CD4-positive, alpha-beta T cell treated with Interleukin-4 for 1 hour (primary cell): ENCODE measurements around the gene NEU4.

Source experiments
- DNase-seq, 2 donors: peaks; one replicate each; pipeline ENCODE4 v3.0.0-alpha.2; 2020 to 2022

Gene NEU4

DNA sequence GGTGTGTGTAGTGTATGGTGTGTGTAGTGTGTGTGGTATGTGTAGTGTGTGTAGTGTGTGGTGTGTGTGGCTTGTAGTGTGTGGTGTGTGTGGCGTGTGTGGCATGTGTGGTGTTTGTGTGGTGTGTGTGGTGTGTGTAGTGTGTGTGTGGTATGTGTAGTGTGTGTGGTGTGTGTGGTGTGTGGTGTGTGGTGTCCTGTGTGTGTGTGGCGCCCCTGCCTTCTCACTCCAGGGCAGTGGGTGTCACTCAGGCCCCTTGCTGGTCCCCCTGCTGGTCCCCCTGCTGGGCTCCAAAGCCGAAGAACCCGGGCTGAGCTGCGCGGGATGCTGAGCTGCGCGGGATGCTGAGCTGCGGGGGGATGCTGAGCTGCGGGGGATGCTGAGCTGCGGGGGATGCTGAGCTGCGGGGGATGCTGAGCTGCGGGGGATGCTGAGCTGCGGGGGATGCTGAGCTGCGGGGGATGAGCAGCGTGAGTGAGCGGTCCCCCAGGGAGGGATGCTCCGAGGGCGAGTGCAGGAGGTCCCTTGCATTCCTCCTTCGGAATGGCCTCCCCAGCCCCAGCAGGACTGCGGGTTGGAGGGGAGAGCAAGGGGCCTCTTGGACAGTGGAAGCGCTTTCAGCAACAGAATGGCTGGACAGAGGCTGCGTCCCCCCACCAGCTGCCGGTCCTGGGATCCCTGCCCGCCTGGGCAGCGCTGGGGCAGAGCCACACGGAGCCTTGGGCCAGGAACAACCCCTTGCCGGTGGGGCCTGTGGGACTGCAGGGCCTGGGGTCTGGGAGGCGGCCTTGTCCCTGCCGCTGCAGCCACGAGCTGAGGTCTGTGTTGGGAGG lies 57.2 kb downstream of the NEU4 start:
- DNase-seq: peak in 1 of 2 donors; percentile 39
